ENCODE measurements around the gene SCYGR2. TPM values are rescaled to one million over a fixed set of nuclear protein-coding genes. Genes with fewer than 3 reads are reported as not detected.

The SCYGR2 gene
- total RNA-seq, 1 experiment from 2014 or later = not detected

DNA sequence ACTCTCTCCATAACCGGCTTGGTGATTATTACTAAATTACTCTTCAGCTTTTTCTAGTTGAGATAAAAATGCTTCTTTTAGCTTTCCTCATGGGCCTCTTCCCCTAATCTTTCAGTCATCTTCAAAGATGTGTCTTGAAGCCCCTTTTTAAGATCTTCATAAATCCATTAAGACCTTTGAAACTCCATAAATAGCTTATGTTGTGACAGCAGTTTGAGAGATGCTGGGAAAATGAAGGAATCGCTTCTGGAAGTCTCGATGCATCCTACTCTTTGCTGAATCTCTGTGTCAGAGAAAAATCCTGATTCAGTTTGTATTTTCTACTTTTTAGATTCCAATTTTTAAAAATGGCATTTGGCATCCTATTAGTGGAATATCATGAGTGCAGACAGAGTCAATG is 31.6 kb downstream of the SCYGR2 start:
- intact Hi-C loops (cut with micrococcal nuclease) = no loop called here
- no peak overlapping the region for H3K9ac ChIP-seq (ENCODE audit: low read length)
- RAD21 ChIA-PET (ENCODE audit: low non-redundant PET in 1 of 2, low total read pairs in 2 of 2, uncharacterized antibody in 2 of 2, unreplicated experiment in 2 of 2) = no interaction called here
- BruUV-seq (replicated peaks) = no TSS peak
- H3K4me2 ChIP-seq (ENCODE audit: low read length) = no peak overlapping the region
- H2AFZ ChIP-seq (ENCODE audit: low read depth, low read length, poor library complexity, severe bottlenecking) = no peak overlapping the region
- no peak overlapping the region for H3K27ac ChIP-seq (ENCODE audit: low read depth, low read length)
- TF ChIP-seq, protein P1, sequence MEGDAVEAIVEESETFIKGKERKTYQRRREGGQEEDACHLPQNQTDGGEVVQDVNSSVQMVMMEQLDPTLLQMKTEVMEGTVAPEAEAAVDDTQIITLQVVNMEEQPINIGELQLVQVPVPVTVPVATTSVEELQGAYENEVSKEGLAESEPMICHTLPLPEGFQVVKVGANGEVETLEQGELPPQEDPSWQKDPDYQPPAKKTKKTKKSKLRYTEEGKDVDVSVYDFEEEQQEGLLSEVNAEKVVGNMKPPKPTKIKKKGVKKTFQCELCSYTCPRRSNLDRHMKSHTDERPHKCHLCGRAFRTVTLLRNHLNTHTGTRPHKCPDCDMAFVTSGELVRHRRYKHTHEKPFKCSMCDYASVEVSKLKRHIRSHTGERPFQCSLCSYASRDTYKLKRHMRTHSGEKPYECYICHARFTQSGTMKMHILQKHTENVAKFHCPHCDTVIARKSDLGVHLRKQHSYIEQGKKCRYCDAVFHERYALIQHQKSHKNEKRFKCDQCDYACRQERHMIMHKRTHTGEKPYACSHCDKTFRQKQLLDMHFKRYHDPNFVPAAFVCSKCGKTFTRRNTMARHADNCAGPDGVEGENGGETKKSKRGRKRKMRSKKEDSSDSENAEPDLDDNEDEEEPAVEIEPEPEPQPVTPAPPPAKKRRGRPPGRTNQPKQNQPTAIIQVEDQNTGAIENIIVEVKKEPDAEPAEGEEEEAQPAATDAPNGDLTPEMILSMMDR (IDR thresholded peaks at IDR 0.05 in 2 of 3, conservative IDR thresholded peaks at IDR 0.05 in 1 of 3; ENCODE audit: borderline replicate concordance in 1 of 3, insufficient read depth in 1 of 3, low read depth in 2 of 3, low read length in 2 of 3) = no peak
- no peak for TF ChIP-seq ZNF274 (IDR thresholded peaks at IDR 0.05; ENCODE audit: low read depth, low read length)
- no peak for TF ChIP-seq SIN3A (IDR thresholded peaks at IDR 0.05; ENCODE audit: low read depth)
- no peak for TF ChIP-seq CEBPB (IDR thresholded peaks at IDR 0.05; ENCODE audit: low read depth)
- no peak for TF ChIP-seq POLR2A (IDR thresholded peaks at IDR 0.05; ENCODE audit: borderline replicate concordance, extremely low read depth, insufficient read depth, insufficient read length)
- TF ChIP-seq POLR2AphosphoS5 (IDR thresholded peaks at IDR 0.05; ENCODE audit: low read depth, low read length) = no peak
- TF ChIP-seq EGR1 (IDR thresholded peaks at IDR 0.05; ENCODE audit: low read depth) = no peak
- no peaks in the 10 kb centered on the region for H3K27me3 ChIP-seq (ENCODE audit: insufficient read depth, low read length)
- ATAC-seq (no peak), DNase-seq (ENCODE audit: low read depth, low spot score) (no peak)
- H3K9me2 ChIP-seq (ENCODE audit: insufficient read depth) = no peaks in the 10 kb centered on the region
- H4K20me1 ChIP-seq (ENCODE audit: insufficient read depth) = no peaks in the 10 kb centered on the region
- no peak overlapping the region for H3K4me3 ChIP-seq (replicated peaks in 1 of 2; ENCODE audit: low read depth in 1 of 2, low read length in 2 of 2)
- POLR2A ChIA-PET = no interaction called here
- CTCF ChIA-PET = no interaction called here
- no peaks in the 10 kb centered on the region for H3K9me3 ChIP-seq (ENCODE audit: control insufficient read depth in 1 of 2, insufficient read depth in 1 of 2, low read depth in 1 of 2, low read length in 2 of 2)
- no peaks in the 10 kb centered on the region for H3K79me2 ChIP-seq (ENCODE audit: insufficient read depth, low read length)
- H3K4me1 ChIP-seq (ENCODE audit: control insufficient read depth in 1 of 2, insufficient read depth in 2 of 2, low read length in 2 of 2) = no peaks in the 10 kb centered on the region
- H3K36me3 ChIP-seq (ENCODE audit: control insufficient read depth in 1 of 2, insufficient read depth in 2 of 2, low read length in 2 of 2) = no peaks in the 10 kb centered on the region

DNA sequence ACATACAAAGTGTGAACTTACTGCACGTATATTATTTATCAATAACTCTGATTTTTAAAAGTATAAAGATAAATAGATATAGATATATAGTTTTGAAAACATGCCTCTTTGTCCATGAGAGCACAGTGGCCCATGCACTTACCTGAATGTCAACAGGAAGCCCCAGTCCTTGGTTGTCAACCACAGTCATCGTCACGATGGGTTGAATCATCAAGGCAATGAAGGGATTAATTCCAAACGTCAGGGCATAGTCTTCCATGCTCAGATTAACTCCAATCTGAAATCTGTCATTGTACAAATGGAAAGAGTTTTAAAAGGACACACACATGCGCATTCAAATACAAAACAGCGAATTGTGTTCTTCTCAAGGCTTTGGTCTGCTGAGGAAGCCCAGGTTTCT is 34.1 kb downstream of the SCYGR2 start:
- H3K36me3 ChIP-seq (ENCODE audit: control insufficient read depth in 1 of 2, insufficient read depth in 2 of 2, low read length in 2 of 2) = no peaks in the 10 kb centered on the region
- no peak overlapping the region for H3K4me2 ChIP-seq (ENCODE audit: low read length)
- no TSS peak for BruUV-seq (replicated peaks)
- no peak overlapping the region for H2AFZ ChIP-seq (ENCODE audit: low read depth, low read length, poor library complexity, severe bottlenecking)
- H3K9me2 ChIP-seq (ENCODE audit: insufficient read depth) = no peaks in the 10 kb centered on the region
- ATAC-seq (no peak), DNase-seq (ENCODE audit: low read depth, low spot score) (no peak)
- intact Hi-C loops (cut with micrococcal nuclease) = no loop called here
- H3K9ac ChIP-seq (ENCODE audit: low read length) = no peak overlapping the region
- RAD21 ChIA-PET (ENCODE audit: low non-redundant PET in 1 of 2, low total read pairs in 2 of 2, uncharacterized antibody in 2 of 2, unreplicated experiment in 2 of 2) = no interaction called here
- CTCF ChIA-PET = interaction anchor here (1.4 kb wide), 1 partner anchor 133 kb away, joined by 3 read pairs; no protein-coding TSS in a partner anchor
- no peaks in the 10 kb centered on the region for H3K4me1 ChIP-seq (ENCODE audit: control insufficient read depth in 1 of 2, insufficient read depth in 2 of 2, low read length in 2 of 2)
- H3K9me3 ChIP-seq (ENCODE audit: control insufficient read depth in 1 of 2, insufficient read depth in 1 of 2, low read depth in 1 of 2, low read length in 2 of 2) = no peaks in the 10 kb centered on the region
- H4K20me1 ChIP-seq (ENCODE audit: insufficient read depth) = no peaks in the 10 kb centered on the region
- no peaks in the 10 kb centered on the region for H3K79me2 ChIP-seq (ENCODE audit: insufficient read depth, low read length)
- no peak overlapping the region for H3K4me3 ChIP-seq (replicated peaks in 1 of 2; ENCODE audit: low read depth in 1 of 2, low read length in 2 of 2)
- no peaks in the 10 kb centered on the region for H3K27me3 ChIP-seq (ENCODE audit: insufficient read depth, low read length)
- POLR2A ChIA-PET = no interaction called here
- no peak overlapping the region for H3K27ac ChIP-seq (ENCODE audit: low read depth, low read length)
- TF ChIP-seq SIN3A (IDR thresholded peaks at IDR 0.05; ENCODE audit: low read depth) = no peak
- no peak for TF ChIP-seq TCF7L2 (IDR thresholded peaks at IDR 0.05; ENCODE audit: borderline replicate concordance, extremely low read depth, insufficient read depth, insufficient read length)
- no peak for TF ChIP-seq YY1 (IDR thresholded peaks at IDR 0.05; ENCODE audit: extremely low read depth, insufficient replicate concordance, low read depth, low read length)
- no peak for TF ChIP-seq EGR1 (IDR thresholded peaks at IDR 0.05; ENCODE audit: low read depth)
- TF ChIP-seq, protein P2, sequence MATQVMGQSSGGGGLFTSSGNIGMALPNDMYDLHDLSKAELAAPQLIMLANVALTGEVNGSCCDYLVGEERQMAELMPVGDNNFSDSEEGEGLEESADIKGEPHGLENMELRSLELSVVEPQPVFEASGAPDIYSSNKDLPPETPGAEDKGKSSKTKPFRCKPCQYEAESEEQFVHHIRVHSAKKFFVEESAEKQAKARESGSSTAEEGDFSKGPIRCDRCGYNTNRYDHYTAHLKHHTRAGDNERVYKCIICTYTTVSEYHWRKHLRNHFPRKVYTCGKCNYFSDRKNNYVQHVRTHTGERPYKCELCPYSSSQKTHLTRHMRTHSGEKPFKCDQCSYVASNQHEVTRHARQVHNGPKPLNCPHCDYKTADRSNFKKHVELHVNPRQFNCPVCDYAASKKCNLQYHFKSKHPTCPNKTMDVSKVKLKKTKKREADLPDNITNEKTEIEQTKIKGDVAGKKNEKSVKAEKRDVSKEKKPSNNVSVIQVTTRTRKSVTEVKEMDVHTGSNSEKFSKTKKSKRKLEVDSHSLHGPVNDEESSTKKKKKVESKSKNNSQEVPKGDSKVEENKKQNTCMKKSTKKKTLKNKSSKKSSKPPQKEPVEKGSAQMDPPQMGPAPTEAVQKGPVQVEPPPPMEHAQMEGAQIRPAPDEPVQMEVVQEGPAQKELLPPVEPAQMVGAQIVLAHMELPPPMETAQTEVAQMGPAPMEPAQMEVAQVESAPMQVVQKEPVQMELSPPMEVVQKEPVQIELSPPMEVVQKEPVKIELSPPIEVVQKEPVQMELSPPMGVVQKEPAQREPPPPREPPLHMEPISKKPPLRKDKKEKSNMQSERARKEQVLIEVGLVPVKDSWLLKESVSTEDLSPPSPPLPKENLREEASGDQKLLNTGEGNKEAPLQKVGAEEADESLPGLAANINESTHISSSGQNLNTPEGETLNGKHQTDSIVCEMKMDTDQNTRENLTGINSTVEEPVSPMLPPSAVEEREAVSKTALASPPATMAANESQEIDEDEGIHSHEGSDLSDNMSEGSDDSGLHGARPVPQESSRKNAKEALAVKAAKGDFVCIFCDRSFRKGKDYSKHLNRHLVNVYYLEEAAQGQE (IDR thresholded peaks at IDR 0.05; ENCODE audit: low read depth) = no peak
- TF ChIP-seq, protein P3, sequence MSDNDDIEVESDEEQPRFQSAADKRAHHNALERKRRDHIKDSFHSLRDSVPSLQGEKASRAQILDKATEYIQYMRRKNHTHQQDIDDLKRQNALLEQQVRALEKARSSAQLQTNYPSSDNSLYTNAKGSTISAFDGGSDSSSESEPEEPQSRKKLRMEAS (IDR thresholded peaks at IDR 0.05) = no peak
- TF ChIP-seq, protein P4, sequence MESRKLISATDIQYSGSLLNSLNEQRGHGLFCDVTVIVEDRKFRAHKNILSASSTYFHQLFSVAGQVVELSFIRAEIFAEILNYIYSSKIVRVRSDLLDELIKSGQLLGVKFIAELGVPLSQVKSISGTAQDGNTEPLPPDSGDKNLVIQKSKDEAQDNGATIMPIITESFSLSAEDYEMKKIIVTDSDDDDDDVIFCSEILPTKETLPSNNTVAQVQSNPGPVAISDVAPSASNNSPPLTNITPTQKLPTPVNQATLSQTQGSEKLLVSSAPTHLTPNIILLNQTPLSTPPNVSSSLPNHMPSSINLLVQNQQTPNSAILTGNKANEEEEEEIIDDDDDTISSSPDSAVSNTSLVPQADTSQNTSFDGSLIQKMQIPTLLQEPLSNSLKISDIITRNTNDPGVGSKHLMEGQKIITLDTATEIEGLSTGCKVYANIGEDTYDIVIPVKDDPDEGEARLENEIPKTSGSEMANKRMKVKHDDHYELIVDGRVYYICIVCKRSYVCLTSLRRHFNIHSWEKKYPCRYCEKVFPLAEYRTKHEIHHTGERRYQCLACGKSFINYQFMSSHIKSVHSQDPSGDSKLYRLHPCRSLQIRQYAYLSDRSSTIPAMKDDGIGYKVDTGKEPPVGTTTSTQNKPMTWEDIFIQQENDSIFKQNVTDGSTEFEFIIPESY (IDR thresholded peaks at IDR 0.05; ENCODE audit: extremely low read depth, insufficient replicate concordance, low read length) = no peak
